Measurements from ENCODE around the gene NCOA3.
A peak's percentile ranks its signal among the peaks of the same experiment; 100 is the strongest.
"Not testable (repeated sequence)": the region's sequence is repeated elsewhere in the genome, so short reads cannot be mapped to it uniquely, and the experiment has no call there.

NCOA3 gene

GRCh38 chr20:47484303-47484702 lies 17.4 kb upstream of the NCOA3 start:
- no peak for TF ChIP-seq ZNF274 (IDR thresholded peaks at IDR 0.05; ENCODE audit: low read depth, low read length)
- no peak overlapping the region for H3K4me3 ChIP-seq (ENCODE audit: low read length)

GRCh38 chr20:47487175-47487917 lies 14.3 kb upstream of the NCOA3 start:
- TF ChIP-seq ZNF274 (IDR thresholded peaks at IDR 0.05; ENCODE audit: low read depth, low read length): no peak
- H3K4me3 ChIP-seq (ENCODE audit: low read length): peak overlapping the region; percentile 31; the same call in 1 of the 2 replicates

GRCh38 chr20:47489448-47489872 lies 12.2 kb upstream of the NCOA3 start:
- no peak for TF ChIP-seq ZNF274 (IDR thresholded peaks at IDR 0.05; ENCODE audit: low read depth, low read length)
- H3K4me3 ChIP-seq (ENCODE audit: low read length): no peak overlapping the region

- TF ChIP-seq ZNF274 (IDR thresholded peaks at IDR 0.05; ENCODE audit: low read depth, low read length): no peak
- H3K4me3 ChIP-seq (ENCODE audit: low read length): no peak overlapping the region
Observed at GRCh38 chr20:47490795-47491194, 10.9 kb upstream of the NCOA3 start.

GRCh38 chr20:47492284-47492683 lies 9.4 kb upstream of the NCOA3 start:
- TF ChIP-seq ZNF274 (IDR thresholded peaks at IDR 0.05; ENCODE audit: low read depth, low read length): no peak
- no peak overlapping the region for H3K4me3 ChIP-seq (ENCODE audit: low read length)

GRCh38 chr20:47493175-47493962 lies 8.3 kb upstream of the NCOA3 start:
- no peak for TF ChIP-seq ZNF274 (IDR thresholded peaks at IDR 0.05; ENCODE audit: low read depth, low read length)
- peak overlapping the region; percentile 53; the same call in 1 of the 2 replicates for H3K4me3 ChIP-seq (ENCODE audit: low read length)

- no peak for TF ChIP-seq ZNF274 (IDR thresholded peaks at IDR 0.05; ENCODE audit: low read depth, low read length)
- H3K4me3 ChIP-seq (ENCODE audit: low read length): no peak overlapping the region
Observed at GRCh38 chr20:47493963-47494293, 7.8 kb upstream of the NCOA3 start.

- H3K4me3 ChIP-seq (ENCODE audit: low read length): not testable (repeated sequence)
Observed at GRCh38 chr20:47494606-47495005, 7.1 kb upstream of the NCOA3 start.

GRCh38 chr20:47496118-47496517 lies 5.6 kb upstream of the NCOA3 start:
- H3K4me3 ChIP-seq (ENCODE audit: low read length): no peak overlapping the region
- TF ChIP-seq ZNF274 (IDR thresholded peaks at IDR 0.05; ENCODE audit: low read depth, low read length): no peak

GRCh38 chr20:47498606-47499005 lies 3.1 kb upstream of the NCOA3 start:
- H3K4me3 ChIP-seq (ENCODE audit: low read length): no peak overlapping the region
- TF ChIP-seq ZNF274 (IDR thresholded peaks at IDR 0.05; ENCODE audit: low read depth, low read length): no peak

GRCh38 chr20:47499053-47499452 lies 2.6 kb upstream of the NCOA3 start:
- no peak for TF ChIP-seq ZNF274 (IDR thresholded peaks at IDR 0.05; ENCODE audit: low read depth, low read length)
- no peak overlapping the region for H3K4me3 ChIP-seq (ENCODE audit: low read length)

- not testable (repeated sequence) for H3K4me3 ChIP-seq (ENCODE audit: low read length)
Observed at GRCh38 chr20:47500082-47500481, 1.6 kb upstream of the NCOA3 start.

GRCh38 chr20:47500554-47500953 lies 1.1 kb upstream of the NCOA3 start:
- peak overlapping the region; percentile 99; the same call in 1 of the 2 replicates for H3K4me3 ChIP-seq (ENCODE audit: low read length)
- no peak for TF ChIP-seq ZNF274 (IDR thresholded peaks at IDR 0.05; ENCODE audit: low read depth, low read length)

- H3K4me3 ChIP-seq (ENCODE audit: low read length): peak overlapping the region; percentile 99
- TF ChIP-seq ZNF274 (IDR thresholded peaks at IDR 0.05; ENCODE audit: low read depth, low read length): no peak
Observed at GRCh38 chr20:47501116-47501481, 588 bp upstream of the NCOA3 start.

All from GM08714 (cell line).